Suprapubic skin (tissue), 4 donors: ENCODE data around the gene UBE2QL1.

Experiments
- CTCF ChIP-seq, 2 donors: fragments of 200-600 bp in 1 of 2; fragments of 450-650 bp in 1 of 2; sonication (generic) in 1 of 2; IDR thresholded peaks; one replicate each; pipeline ENCODE4 v1.5.1; 2016 to 2019; ENCODE audit warnings: antibody characterized with exemption in 2 of 2, mild to moderate bottlenecking in 1 of 2, moderate library complexity in 1 of 2
- POLR2A ChIP-seq, 2 donors: fragments of 450-650 bp; IDR thresholded peaks; one replicate each; pipeline ENCODE4 v1.6.1; 2017; ENCODE audit warnings: antibody characterized with exemption in 2 of 2, mild to moderate bottlenecking in 2 of 2, moderate library complexity in 2 of 2
- POLR2AphosphoS5 ChIP-seq, 3 donors: sonication (generic); formaldehyde crosslinking; IDR thresholded peaks; one replicate each; pipeline ENCODE4 v1.6.1; 2017; ENCODE audit warnings: antibody characterized with exemption in 3 of 3

DNA sequence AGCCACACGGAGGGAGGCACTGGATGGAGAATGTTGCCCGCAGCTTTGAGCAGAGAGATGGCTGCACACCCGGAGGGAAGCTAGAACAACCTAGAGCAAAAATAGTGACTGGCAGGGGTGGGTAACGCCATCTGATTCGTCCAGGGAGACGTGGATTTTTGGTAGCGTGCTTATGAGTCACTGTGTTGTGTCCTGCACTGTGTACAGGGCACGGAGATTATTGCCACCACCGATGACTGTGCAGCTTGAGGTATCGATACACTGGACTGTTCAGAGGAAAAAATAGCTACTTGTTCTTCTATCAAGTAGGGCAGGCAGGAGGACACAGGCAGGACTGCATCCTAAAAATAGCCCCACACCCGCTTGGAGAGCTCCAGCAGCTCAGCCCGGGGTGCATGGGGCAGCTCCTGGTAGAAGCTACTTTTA is 6.0 kb downstream of the UBE2QL1 start:
- TF ChIP-seq POLR2A (IDR thresholded peaks at IDR 0.05): no peak
- TF ChIP-seq CTCF (IDR thresholded peaks at IDR 0.05): no peak
- TF ChIP-seq POLR2AphosphoS5 (IDR thresholded peaks at IDR 0.05): no peak
